Smooth muscle cell (in vitro differentiated cells): ENCODE data around the gene DNAJA4. TPM values are rescaled to one million over a fixed set of nuclear protein-coding genes. Genes with fewer than 3 reads are reported as not detected.

Source experiments
- DNase-seq: peaks from one replicate; lab custom pipeline; 2025; ENCODE audit not compliant: unreplicated experiment; lab: John Stamatoyannopoulos, UW
- H2AFZ ChIP-seq: fragments of 200-600 bp; sonication (generic); 2 replicates; pipeline ENCODE4 v1.6.0; 2016; ENCODE audit warnings: antibody characterized with exemption, low read depth, mild to moderate bottlenecking
- H3F3A ChIP-seq: fragments of 200-600 bp; sonication (generic); 2 replicates; pipeline ENCODE4 v1.6.0; 2017; ENCODE audit warnings: antibody characterized with exemption, low read depth
- H3K27ac ChIP-seq: fragments of 200-600 bp; sonication (generic); 2 replicates; pipeline ENCODE4 v1.5.1; 2016; ENCODE audit warnings: low read depth, mild to moderate bottlenecking
- H3K27me3 ChIP-seq: fragments of 200-600 bp; sonication (generic); 2 replicates; pipeline ENCODE4 v1.6.1; 2016; ENCODE audit warnings: low read depth, mild to moderate bottlenecking
- H3K36me3 ChIP-seq: fragments of 200-600 bp; sonication (generic); 2 replicates; pipeline ENCODE4 v1.5.1; 2016; ENCODE audit warnings: low read depth
- H3K4me1 ChIP-seq: fragments of 200-600 bp; sonication (generic); 2 replicates; pipeline ENCODE4 v1.5.1; 2016; ENCODE audit warnings: low read depth
- H3K4me2 ChIP-seq: fragments of 200-600 bp; sonication (generic); 2 replicates; pipeline ENCODE4 v1.6.0; 2016; ENCODE audit warnings: mild to moderate bottlenecking
- H3K4me3 ChIP-seq: fragments of 200-600 bp; sonication (generic); 2 replicates; pipeline ENCODE4 v1.5.1; 2016; ENCODE audit warnings: mild to moderate bottlenecking
- H3K79me2 ChIP-seq: fragments of 200-600 bp; sonication (generic); 2 replicates; pipeline ENCODE4 v1.6.0; 2016; ENCODE audit warnings: low read depth, mild to moderate bottlenecking
- H3K9ac ChIP-seq: fragments of 200-600 bp; sonication (generic); 2 replicates; pipeline ENCODE4 v1.6.0; 2016; ENCODE audit warnings: low read depth
- H3K9me3 ChIP-seq: fragments of 200-600 bp; sonication (generic); replicated peaks from 2 replicates; pipeline ENCODE4 v1.5.1; 2016; ENCODE audit warnings: low read depth
- H4K20me1 ChIP-seq: fragments of 200-600 bp; sonication (generic); 2 replicates; pipeline ENCODE4 v1.6.0; 2016; ENCODE audit warnings: low read depth
- WGBS: methylation state at CpG from one replicate; pipeline ENCODE4 v1.1.7; 2016; ENCODE audit warnings: low lambda C conversion rate; 5-methylcytosine and 5-hydroxymethylcytosine counted together
- polyA plus RNA-seq: library from polyadenylated mRNA; unstranded; fragments of >200 nt; fragmentation: Nextera tagmentation; extraction: Ambion mirVana; gene quantifications from 2 replicates; pipeline ENCODE4 v1.2.1, GENCODE V29; 2016
- total RNA-seq: library from RNA; depleted of rRNA; stranded (reverse); fragments of >200 nt; gene quantifications from 2 replicates; pipeline ENCODE4 v1.2.3, GENCODE V29; 2014
- TF ChIP-seq, protein P1 (sequence below): fragments of 200-600 bp; sonication (generic); IDR thresholded peaks from 2 replicates; pipeline ENCODE4 v1.5.1; 2017; ENCODE audit warnings: borderline replicate concordance, mild to moderate bottlenecking, antibody characterized with exemption; ENCODE audit not compliant: insufficient read depth, poor library complexity, severe bottlenecking

DNAJA4 gene
- total and polyA plus RNA-seq, 2 experiments from 2014 or later = 2.7 to 4.0 TPM

DNA sequence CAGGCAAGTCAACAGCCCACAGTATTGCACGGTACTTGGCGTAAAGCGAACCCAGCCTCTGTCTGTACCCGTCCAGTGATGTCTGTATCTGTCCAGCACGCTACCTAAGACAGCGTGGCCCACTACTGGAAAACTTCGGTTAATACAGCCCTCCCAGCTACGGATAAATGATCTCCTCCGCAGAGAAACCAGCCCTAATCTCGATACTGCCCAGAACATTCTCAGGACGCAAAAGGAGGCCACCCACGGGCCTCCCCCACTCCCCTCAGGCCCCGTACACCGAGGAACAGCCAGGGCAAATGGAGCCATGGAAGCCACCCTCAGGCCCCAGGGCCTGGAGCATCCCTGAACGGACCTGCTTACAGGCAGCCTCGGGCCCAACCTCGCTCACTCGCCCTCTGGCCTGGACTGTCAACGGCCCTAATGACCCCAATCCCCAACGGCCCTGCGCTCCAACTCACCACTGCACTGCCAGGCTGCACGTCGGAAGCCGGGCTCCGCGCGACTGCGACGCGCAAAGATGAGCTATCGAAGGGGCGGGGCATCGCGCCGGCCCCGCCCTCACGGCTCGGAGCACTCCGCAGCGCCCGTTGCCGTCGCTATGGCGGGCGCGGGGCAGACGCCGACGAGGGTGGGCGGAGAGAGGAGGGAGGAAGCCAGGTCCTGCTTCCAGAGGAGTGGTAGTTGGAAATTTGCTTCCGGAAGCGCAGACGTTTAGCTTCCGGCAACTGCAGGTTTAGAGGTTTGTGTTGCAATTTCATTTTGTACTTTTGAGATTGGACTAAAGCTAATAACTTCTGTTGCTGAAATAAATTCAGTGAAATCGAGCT, 35.0 kb downstream of the DNAJA4 start, which contains the start of gene SKIC8:
Gene SKIC8 (minus strand): TSS at position 509 of the 830 bp plus-strand sequence. CDS start 3,923 bp downstream, outside the sequence.
- H3K79me2 ChIP-seq = peaks cover 31% of the 10 kb centered on the region

DNA sequence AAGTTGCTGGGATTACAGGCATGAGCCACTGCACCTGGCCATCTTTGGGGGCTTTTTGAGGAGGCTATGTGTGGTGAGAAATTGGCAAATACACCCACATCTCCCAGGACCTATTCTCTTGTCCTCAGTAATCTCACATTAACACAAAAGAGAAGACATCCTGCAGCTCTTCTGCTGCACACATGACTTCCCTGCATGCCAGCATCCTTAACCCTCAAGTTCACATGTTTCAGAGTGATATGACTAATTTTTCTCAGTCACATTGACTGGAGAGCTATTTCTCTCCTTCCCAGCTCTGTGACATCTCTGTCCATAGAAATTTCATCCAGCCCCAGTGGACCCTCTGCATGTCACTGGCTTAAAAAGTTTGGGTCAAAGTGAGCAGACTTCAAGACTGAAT, 37.0 kb downstream of the DNAJA4 start:
- Histone ChIP-seq H3K27ac (no peak overlapping the region), H3F3A (no peaks in the 10 kb centered on the region), H3K4me1 (peaks cover 12% of the 10 kb centered on the region), H3K4me2 (no peak overlapping the region), H3K9ac (no peak overlapping the region), H3K9me3 (no peaks in the 10 kb centered on the region), H3K79me2 (peaks cover 27% of the 10 kb centered on the region), H3K4me3 (no peak overlapping the region), H4K20me1 (no peaks in the 10 kb centered on the region), H3K36me3 (no peaks in the 10 kb centered on the region), H3K27me3 (no peaks in the 10 kb centered on the region), H2AFZ (no peak overlapping the region)
- TF ChIP-seq, protein P1, sequence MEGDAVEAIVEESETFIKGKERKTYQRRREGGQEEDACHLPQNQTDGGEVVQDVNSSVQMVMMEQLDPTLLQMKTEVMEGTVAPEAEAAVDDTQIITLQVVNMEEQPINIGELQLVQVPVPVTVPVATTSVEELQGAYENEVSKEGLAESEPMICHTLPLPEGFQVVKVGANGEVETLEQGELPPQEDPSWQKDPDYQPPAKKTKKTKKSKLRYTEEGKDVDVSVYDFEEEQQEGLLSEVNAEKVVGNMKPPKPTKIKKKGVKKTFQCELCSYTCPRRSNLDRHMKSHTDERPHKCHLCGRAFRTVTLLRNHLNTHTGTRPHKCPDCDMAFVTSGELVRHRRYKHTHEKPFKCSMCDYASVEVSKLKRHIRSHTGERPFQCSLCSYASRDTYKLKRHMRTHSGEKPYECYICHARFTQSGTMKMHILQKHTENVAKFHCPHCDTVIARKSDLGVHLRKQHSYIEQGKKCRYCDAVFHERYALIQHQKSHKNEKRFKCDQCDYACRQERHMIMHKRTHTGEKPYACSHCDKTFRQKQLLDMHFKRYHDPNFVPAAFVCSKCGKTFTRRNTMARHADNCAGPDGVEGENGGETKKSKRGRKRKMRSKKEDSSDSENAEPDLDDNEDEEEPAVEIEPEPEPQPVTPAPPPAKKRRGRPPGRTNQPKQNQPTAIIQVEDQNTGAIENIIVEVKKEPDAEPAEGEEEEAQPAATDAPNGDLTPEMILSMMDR = no peak
- DNase-seq = no peak

More for the DNA sequence above, 35.0 kb downstream of the DNAJA4 start, which contains the start of gene SKIC8:
- no peaks in the 10 kb centered on the region for H3K27me3 ChIP-seq
- H4K20me1 ChIP-seq = no peaks in the 10 kb centered on the region
- 1% methylated on average over 54 of the region's 55 CpGs for WGBS
- H3K4me3 ChIP-seq = peak within 1 kb of the TSS; percentile 76
- peak within 1 kb of the TSS; percentile 91 for H3K9ac ChIP-seq
- H3K36me3 ChIP-seq = no peaks in the 10 kb centered on the region
- TF ChIP-seq, protein P1 = no peak
- DNase-seq = peak; percentile 67
- H3F3A ChIP-seq = no peaks in the 10 kb centered on the region
- H3K27ac ChIP-seq = peak within 1 kb of the TSS; percentile 66
- H3K9me3 ChIP-seq = no peaks in the 10 kb centered on the region
- peak within 1 kb of the TSS; percentile 84 for H3K4me2 ChIP-seq
- H3K4me1 ChIP-seq = peaks cover 12% of the 10 kb centered on the region
- H2AFZ ChIP-seq = peak within 1 kb of the TSS; percentile 81

DNA sequence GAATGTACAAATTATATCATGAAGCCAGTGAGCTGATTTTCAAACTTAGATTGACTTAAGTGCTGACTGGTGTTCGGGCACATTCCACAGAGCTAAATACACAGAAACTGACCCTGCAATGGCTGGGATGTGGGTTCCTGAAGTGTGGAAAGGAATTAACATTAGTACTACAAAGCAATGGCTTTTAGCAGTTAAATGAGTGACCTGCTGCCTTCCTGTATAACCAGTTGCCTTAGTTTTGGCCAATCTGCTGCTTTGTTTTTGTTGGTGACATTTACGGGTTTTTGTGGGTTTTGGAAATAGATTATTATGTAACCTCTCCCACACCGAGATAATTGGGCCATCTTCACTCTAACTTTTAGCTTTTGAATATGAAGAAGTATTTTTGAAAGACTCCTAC, 37.5 kb downstream of the DNAJA4 start:
- Histone ChIP-seq H2AFZ (no peak overlapping the region), H3K4me2 (no peak overlapping the region), H3K27me3 (no peaks in the 10 kb centered on the region), H4K20me1 (no peaks in the 10 kb centered on the region), H3K27ac (no peak overlapping the region), H3F3A (no peaks in the 10 kb centered on the region), H3K4me1 (peaks cover 12% of the 10 kb centered on the region), H3K79me2 (peaks cover 22% of the 10 kb centered on the region), H3K4me3 (no peak overlapping the region), H3K36me3 (no peaks in the 10 kb centered on the region), H3K9ac (no peak overlapping the region), H3K9me3 (no peaks in the 10 kb centered on the region)
- 54% methylated on average over 3 of the region's 3 CpGs for WGBS
- TF ChIP-seq, protein P1 = no peak
- no peak for DNase-seq
